Measurements from ENCODE around the gene HOXB9. TPM values are rescaled to one million over a fixed set of nuclear protein-coding genes. Genes with fewer than 3 reads are reported as not detected.

HOXB9 gene
- total RNA-seq, 4 donors from 2014 or later: 13.7 to 47.5 (median 24.9) TPM

- Histone ChIP-seq H3K4me1 (peaks cover 0 to 43% (median 17%) of the 10 kb centered on the region in 4 donors), H3K4me3 (peak overlapping the region in 2 of 4 donors; percentile 65 to 71), H3K9me3 (no peaks in the 10 kb centered on the region), H3K36me3 (no peaks in the 10 kb centered on the region), H3K27me3 (peaks cover 0 to 19% of the 10 kb centered on the region in 2 donors), H3K27ac (peak overlapping the region in 3 of 4 donors; percentile 13 to 92 (median 34))
- TF ChIP-seq POLR2A (IDR thresholded peaks at IDR 0.05) (no peak), CTCF (IDR thresholded peaks at IDR 0.05) (no peak)
- no peak for DNase-seq
These were observed 10.0 kb downstream of the HOXB9 start for GRCh38 chr17:48615963-48616716.

GRCh38 chr17:48615047-48615962 is 10.9 kb downstream of the HOXB9 start, which contains the start of gene HOXB8:
TSS of gene HOXB8 (minus strand) at chr17:48615292. CDS start at chr17:48614704, 588 bp downstream.
- Histone ChIP-seq H3K9me3 (no peaks in the 10 kb centered on the region), H3K27me3 (peaks cover 0 to 19% of the 10 kb centered on the region in 2 donors), H3K36me3 (no peaks in the 10 kb centered on the region), H3K4me1 (peaks cover 0 to 36% (median 17%) of the 10 kb centered on the region in 4 donors), H3K4me3 (peak within 1 kb of the TSS; percentile 15 to 71 (median 64)), H3K27ac (peak within 1 kb of the TSS in 3 of 4 donors; percentile 34 to 92 (median 71))
- DNase-seq: no peak
- TF ChIP-seq CTCF (IDR thresholded peaks at IDR 0.05): no peak
- TF ChIP-seq POLR2A (IDR thresholded peaks at IDR 0.05): no peak

- Histone ChIP-seq H3K4me3 (peak overlapping the region; percentile 15 to 71 (median 64)), H3K36me3 (no peaks in the 10 kb centered on the region), H3K27me3 (peaks cover 0 to 19% of the 10 kb centered on the region in 2 donors), H3K4me1 (peaks cover 0 to 36% (median 19%) of the 10 kb centered on the region in 4 donors), H3K9me3 (no peaks in the 10 kb centered on the region), H3K27ac (peak overlapping the region in 3 of 4 donors; percentile 32 to 92 (median 71))
- DNase-seq: peak in 1 of 3 donors; percentile 70
- no peak for TF ChIP-seq POLR2A (IDR thresholded peaks at IDR 0.05)
- no peak for TF ChIP-seq CTCF (IDR thresholded peaks at IDR 0.05)
These were observed 12.1 kb downstream of the HOXB9 start for GRCh38 chr17:48613862-48614694.

- H3K4me1 ChIP-seq: peaks cover 0 to 36% (median 18%) of the 10 kb centered on the region in 4 donors
- peak overlapping the region; percentile 43 to 71 (median 64) for H3K4me3 ChIP-seq
- H3K9me3 ChIP-seq: no peaks in the 10 kb centered on the region
- H3K27ac ChIP-seq: peak overlapping the region; percentile 38 to 92 (median 80)
- H3K27me3 ChIP-seq: peaks cover 0 to 16% of the 10 kb centered on the region in 2 donors
- peak in 1 of 3 donors; percentile 71 for DNase-seq
- TF ChIP-seq POLR2A (IDR thresholded peaks at IDR 0.05) (no peak), CTCF (IDR thresholded peaks at IDR 0.05) (peak in 4 of 6 experiments; percentile 5 to 40 (median 35))
- H3K36me3 ChIP-seq: no peaks in the 10 kb centered on the region
These were observed 13.1 kb downstream of the HOXB9 start for GRCh38 chr17:48612854-48613691.
